HCT116 (cell line): ENCODE measurements around the gene PLCB1. TPM values are rescaled to one million over a fixed set of nuclear protein-coding genes. Genes with fewer than 3 reads are reported as not detected.

Experiments used
- ATAC-seq: fragments of 200-7000 bp; cut with Tn5 transposase; 2 replicates; pipeline ENCODE4 v1.9.1; 2020; ENCODE audit warnings: mild to moderate bottlenecking, moderate library complexity
- BruUV-seq: library from RNA; stranded (reverse); fragments of 400-500 nt; replicated peaks from 2 replicates; lab custom pipeline; 2021; lab: Mats Ljungman, UMichigan
- CTCF ChIA-PET: fragments of 300-600 bp; sonication (Branson Sonifier 250); formaldehyde crosslinking; loops from one replicate; lab custom pipeline; 2021; ENCODE audit warnings: antibody characterized with exemption; lab: Charles Lee
- POLR2A ChIA-PET: fragments of 300-600, 350-600 bp; sonication (Branson Sonifier 250); formaldehyde crosslinking; loops from one replicate; lab custom pipeline; 2021; ENCODE audit warnings: antibody characterized with exemption; lab: Charles Lee
- RAD21 ChIA-PET, 2 experiments: fragments of 300-600 bp; sonication (Branson Sonifier 250); formaldehyde crosslinking; loops; one replicate each; lab custom pipeline; 2023; ENCODE audit warnings: low total read pairs in 2 of 2; ENCODE audit not compliant: uncharacterized antibody in 2 of 2, unreplicated experiment in 2 of 2, low non-redundant PET in 1 of 2; lab: Charles Lee
- DNase-seq: peaks from one replicate; pipeline ENCODE4 v3.0.0-alpha.2; 2010; ENCODE audit warnings: low read depth, low spot score
- H2AFZ ChIP-seq: fragments of 200-600 bp; shearing (Covaris generic), sonication (generic); 2 replicates; pipeline ENCODE4 v1.6.1; 2017; ENCODE audit warnings: low read depth, mixed run types, mixed read lengths, antibody characterized with exemption, low read length; ENCODE audit not compliant: poor library complexity, severe bottlenecking
- H3K27ac ChIP-seq: 2 replicates; pipeline ENCODE4 v1.5.1; 2012; ENCODE audit warnings: low read depth, low read length
- H3K27me3 ChIP-seq: fragments of 200-600 bp; sonication (generic); 2 replicates; pipeline ENCODE4 v1.6.1; 2016; ENCODE audit warnings: mixed run types, low read length, mixed read lengths; ENCODE audit not compliant: insufficient read depth
- H3K36me3 ChIP-seq, 2 experiments: fragments of 200-500 bp in 1 of 2; fragments of 200-600 bp in 1 of 2; sonication (Bioruptor generic) in 1 of 2; sonication (generic) in 1 of 2; 2 replicates each; pipeline versions ENCODE4 v1.5.1 to v1.6.1; 2014 to 2016; ENCODE audit warnings: low read length in 2 of 2, inconsistent platforms in 1 of 2, mixed read lengths in 1 of 2, mixed run types in 1 of 2; ENCODE audit not compliant: insufficient read depth in 2 of 2, control insufficient read depth in 1 of 2
- H3K4me1 ChIP-seq, 2 experiments: fragments of 200-600 bp in 1 of 2; sonication (generic) in 1 of 2; 2 replicates each; pipeline versions ENCODE4 v1.5.1 to v1.6.1; 2012 to 2017; ENCODE audit warnings: low read length in 2 of 2, inconsistent platforms in 1 of 2, mild to moderate bottlenecking in 1 of 2, mixed read lengths in 1 of 2, mixed run types in 1 of 2, moderate library complexity in 1 of 2; ENCODE audit not compliant: insufficient read depth in 2 of 2, control insufficient read depth in 1 of 2
- H3K4me2 ChIP-seq: fragments of 200-600 bp; sonication (generic); 2 replicates; pipeline ENCODE4 v1.6.1; 2017; ENCODE audit warnings: mixed run types, low read length, mixed read lengths
- H3K4me3 ChIP-seq, 2 experiments: fragments of 200-600 bp in 1 of 2; sonication (generic) in 1 of 2; replicated peaks in 1 of 2; 2 replicates each; pipeline ENCODE4 v1.5.1; 2011 to 2016; ENCODE audit warnings: low read length in 2 of 2, control low read depth in 1 of 2, low read depth in 1 of 2, mild to moderate bottlenecking in 1 of 2, mixed read lengths in 1 of 2, mixed run types in 1 of 2
- H3K79me2 ChIP-seq: fragments of 200-600 bp; sonication (generic); 2 replicates; pipeline ENCODE4 v1.6.1; 2017; ENCODE audit warnings: mild to moderate bottlenecking, mixed run types, low read length, moderate library complexity, mixed read lengths; ENCODE audit not compliant: insufficient read depth
- H3K9ac ChIP-seq: fragments of 200-600 bp; sonication (generic); 2 replicates; pipeline ENCODE4 v1.6.1; 2016; ENCODE audit warnings: low read length, mixed read lengths
- H3K9me2 ChIP-seq: fragments of 200-600 bp; sonication (generic), shearing (Covaris generic); 2 replicates; pipeline ENCODE4 v1.6.1; 2017; ENCODE audit warnings: mixed run types, mild to moderate bottlenecking, moderate library complexity; ENCODE audit not compliant: insufficient read depth
- H3K9me3 ChIP-seq, 2 experiments: fragments of 200-500 bp in 1 of 2; fragments of 200-600 bp in 1 of 2; sonication (Bioruptor generic) in 1 of 2; sonication (generic) in 1 of 2; 2 replicates each; pipeline ENCODE4 v1.6.1; 2014 to 2017; ENCODE audit warnings: low read length in 2 of 2, mixed read lengths in 2 of 2, inconsistent platforms in 1 of 2, low read depth in 1 of 2, mild to moderate bottlenecking in 1 of 2, mixed run types in 1 of 2, moderate library complexity in 1 of 2; ENCODE audit not compliant: control insufficient read depth in 1 of 2, insufficient read depth in 1 of 2
- H4K20me1 ChIP-seq: fragments of 200-600 bp; sonication (generic), shearing (Covaris generic); 2 replicates; pipeline ENCODE4 v1.6.1; 2017; ENCODE audit warnings: mixed run types, mild to moderate bottlenecking, moderate library complexity; ENCODE audit not compliant: insufficient read depth
- CEBPB ChIP-seq: IDR thresholded peaks from 2 replicates; pipeline ENCODE4 v1.6.1; 2012; ENCODE audit warnings: low read depth
- EZH2 ChIP-seq: fragments of 200-600 bp; sonication (generic); IDR thresholded peaks from 2 replicates; pipeline ENCODE4 v1.6.1; 2017; ENCODE audit warnings: antibody characterized with exemption, mixed run types
- EZH2phosphoT487 ChIP-seq: fragments of 200-600 bp; IDR thresholded peaks from 2 replicates; pipeline ENCODE4 v1.6.1; 2018; ENCODE audit warnings: antibody characterized with exemption, borderline replicate concordance
- JUND ChIP-seq: IDR thresholded peaks from 2 replicates; pipeline ENCODE4 v1.6.1; 2012
- MAX ChIP-seq: IDR thresholded peaks from 2 replicates; pipeline ENCODE4 v1.6.1; 2012
- POLR2AphosphoS5 ChIP-seq: IDR thresholded peaks from 2 replicates; pipeline ENCODE4 v1.6.1; 2011; ENCODE audit warnings: mild to moderate bottlenecking, low read depth, low read length, moderate library complexity
- RAD21 ChIP-seq: IDR thresholded peaks from 2 replicates; pipeline ENCODE4 v1.6.1; 2012; ENCODE audit warnings: low read depth, mild to moderate bottlenecking
- SP1 ChIP-seq: IDR thresholded peaks from 2 replicates; pipeline ENCODE4 v1.6.1; 2012; ENCODE audit warnings: low read depth
- SRF ChIP-seq: IDR thresholded peaks from 2 replicates; pipeline ENCODE4 v1.6.1; 2012; ENCODE audit warnings: low read depth
- TCF7L2 ChIP-seq: IDR thresholded peaks from 2 replicates; pipeline ENCODE4 v1.7.0; 2011; ENCODE audit warnings: borderline replicate concordance, inconsistent platforms; ENCODE audit not compliant: insufficient read depth, insufficient read length; ENCODE audit errors: extremely low read depth
- ZFX ChIP-seq: fragments of 450-650 bp; IDR thresholded peaks from 2 replicates; pipeline ENCODE4 v1.6.1; 2017
- ZNF274 ChIP-seq: fragments of 200-500 bp; sonication (Bioruptor generic); IDR thresholded peaks from 2 replicates; pipeline ENCODE4 v1.6.1; 2014; ENCODE audit warnings: mild to moderate bottlenecking, low read depth, low read length, inconsistent platforms
- intact Hi-C: fragments of 100-400 bp; cut with micrococcal nuclease; formaldehyde crosslinking; loops from 2 replicates; pipeline ENCODE4 v1.10.0; 2022
- total RNA-seq: library from RNA; stranded (reverse); gene quantifications from one replicate; pipeline ENCODE4 v1.2.1, GENCODE V29; 2021; ENCODE audit not compliant: unreplicated experiment
- TF ChIP-seq, protein P1 (sequence below): IDR thresholded peaks from 2 replicates; pipeline ENCODE4 v1.6.1; 2012
- TF ChIP-seq, protein P2 (sequence below): IDR thresholded peaks from 2 replicates; pipeline ENCODE4 v1.6.1; 2011; ENCODE audit warnings: mild to moderate bottlenecking, low read length, moderate library complexity; ENCODE audit not compliant: insufficient replicate concordance; ENCODE audit errors: extremely low read depth

The PLCB1 gene
- total RNA-seq, 1 experiment from 2014 or later: 15.8 TPM

DNA sequence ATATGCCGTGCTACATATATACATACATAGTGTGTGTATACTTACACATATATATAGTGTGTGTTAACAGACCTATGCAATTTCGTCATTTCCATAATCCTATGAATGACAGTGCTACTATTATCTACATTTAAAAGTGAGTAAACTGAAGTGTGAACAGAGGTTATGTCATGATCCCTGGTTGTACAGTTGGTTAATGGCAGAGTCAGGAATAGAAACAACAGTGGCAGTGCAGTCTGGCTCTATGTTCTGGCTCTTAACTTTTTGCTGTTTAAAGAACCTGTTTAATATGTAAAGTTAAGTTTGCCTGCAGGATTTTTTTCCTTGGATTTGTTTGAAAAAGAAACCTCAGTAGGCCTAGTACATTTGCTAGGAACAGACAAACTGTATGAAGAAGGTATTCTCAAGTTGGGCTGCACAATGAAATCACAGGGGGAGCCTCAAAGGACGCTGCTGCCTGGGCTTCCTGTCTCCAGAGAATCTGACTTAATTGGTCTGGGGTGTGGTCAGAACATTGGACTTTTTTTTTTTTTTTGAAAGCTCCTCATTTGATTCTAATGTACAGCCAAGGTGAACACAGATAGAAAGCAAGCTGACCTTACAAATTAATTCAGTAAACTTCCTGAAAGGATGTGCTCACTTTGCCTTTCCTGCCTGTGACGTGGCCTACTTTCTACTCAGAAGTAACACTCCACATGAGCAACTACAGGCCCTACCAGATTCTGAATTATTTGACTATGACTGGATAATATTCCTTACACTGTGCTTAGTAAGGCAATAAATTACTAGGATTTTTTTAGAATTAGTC is 29.4 kb downstream of the PLCB1 start:
- H4K20me1 ChIP-seq: no peaks in the 10 kb centered on the region; the same call in 1 of the 2 replicates
- no peaks in the 10 kb centered on the region for H3K36me3 ChIP-seq
- no peak for ATAC-seq
- POLR2A ChIA-PET: no interaction called here
- BruUV-seq: no TSS peak
- H3K79me2 ChIP-seq: no peaks in the 10 kb centered on the region
- intact Hi-C loops: no loop called here
- DNase-seq: no peak
- H3K9ac ChIP-seq: no peak overlapping the region
- no peak overlapping the region for H3K4me3 ChIP-seq
- no peaks in the 10 kb centered on the region for H3K27me3 ChIP-seq
- H3K9me2 ChIP-seq: no peaks in the 10 kb centered on the region
- no peak overlapping the region for H2AFZ ChIP-seq
- TF ChIP-seq MAX (no peak), JUND (no peak), CEBPB (no peak), TCF7L2 (no peak)
- TF ChIP-seq, protein P1, sequence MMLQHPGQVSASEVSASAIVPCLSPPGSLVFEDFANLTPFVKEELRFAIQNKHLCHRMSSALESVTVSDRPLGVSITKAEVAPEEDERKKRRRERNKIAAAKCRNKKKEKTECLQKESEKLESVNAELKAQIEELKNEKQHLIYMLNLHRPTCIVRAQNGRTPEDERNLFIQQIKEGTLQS: no peak
- CTCF ChIA-PET: no interaction called here
- peaks cover 6 to 8% of the 10 kb centered on the region in 2 experiments for H3K4me1 ChIP-seq
- H3K4me2 ChIP-seq: no peak overlapping the region
- H3K27ac ChIP-seq: no peak overlapping the region
- RAD21 ChIA-PET: no interaction called here
- no peaks in the 10 kb centered on the region for H3K9me3 ChIP-seq

DNA sequence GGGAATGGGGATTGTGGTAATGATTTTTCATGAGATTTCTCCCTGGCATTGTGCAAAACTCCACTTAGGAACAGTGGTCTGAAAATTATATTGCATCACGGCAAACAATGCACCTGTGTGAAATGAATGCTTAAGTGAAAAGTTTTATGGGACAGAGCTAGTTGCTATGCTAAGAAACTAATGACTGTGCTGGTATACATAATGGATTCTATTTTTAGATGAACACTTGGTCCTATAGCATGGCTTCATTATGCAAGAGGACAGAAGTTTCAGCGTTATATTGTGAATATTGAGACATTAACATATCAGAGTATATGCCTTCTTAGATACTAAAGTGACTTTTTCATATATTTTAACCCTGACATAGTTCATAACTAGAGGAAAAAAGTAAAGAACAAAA is 30.5 kb downstream of the PLCB1 start:
- no peaks in the 10 kb centered on the region for H3K27me3 ChIP-seq
- H3K79me2 ChIP-seq: no peaks in the 10 kb centered on the region
- no peaks in the 10 kb centered on the region for H3K9me3 ChIP-seq
- no peaks in the 10 kb centered on the region for H3K9me2 ChIP-seq
- H3K27ac ChIP-seq: no peak overlapping the region
- RAD21 ChIA-PET: no interaction called here
- CTCF ChIA-PET: no interaction called here
- no peak overlapping the region for H3K4me3 ChIP-seq
- no peaks in the 10 kb centered on the region for H3K4me1 ChIP-seq
- no TSS peak for BruUV-seq
- DNase-seq (no peak), ATAC-seq (no peak)
- no peaks in the 10 kb centered on the region for H3K36me3 ChIP-seq
- POLR2A ChIA-PET: no interaction called here
- H3K4me2 ChIP-seq: no peak overlapping the region
- no peak overlapping the region for H2AFZ ChIP-seq
- no peaks in the 10 kb centered on the region; the same call in 1 of the 2 replicates for H4K20me1 ChIP-seq
- no peak overlapping the region for H3K9ac ChIP-seq
- intact Hi-C loops: no loop called here
- TF ChIP-seq JUND (no peak), EZH2 (no peak), EZH2phosphoT487 (no peak), SRF (no peak), ZFX (no peak), POLR2AphosphoS5 (no peak), SP1 (no peak), ZNF274 (no peak), RAD21 (no peak)
- TF ChIP-seq, protein P1: no peak
- TF ChIP-seq, protein P2, sequence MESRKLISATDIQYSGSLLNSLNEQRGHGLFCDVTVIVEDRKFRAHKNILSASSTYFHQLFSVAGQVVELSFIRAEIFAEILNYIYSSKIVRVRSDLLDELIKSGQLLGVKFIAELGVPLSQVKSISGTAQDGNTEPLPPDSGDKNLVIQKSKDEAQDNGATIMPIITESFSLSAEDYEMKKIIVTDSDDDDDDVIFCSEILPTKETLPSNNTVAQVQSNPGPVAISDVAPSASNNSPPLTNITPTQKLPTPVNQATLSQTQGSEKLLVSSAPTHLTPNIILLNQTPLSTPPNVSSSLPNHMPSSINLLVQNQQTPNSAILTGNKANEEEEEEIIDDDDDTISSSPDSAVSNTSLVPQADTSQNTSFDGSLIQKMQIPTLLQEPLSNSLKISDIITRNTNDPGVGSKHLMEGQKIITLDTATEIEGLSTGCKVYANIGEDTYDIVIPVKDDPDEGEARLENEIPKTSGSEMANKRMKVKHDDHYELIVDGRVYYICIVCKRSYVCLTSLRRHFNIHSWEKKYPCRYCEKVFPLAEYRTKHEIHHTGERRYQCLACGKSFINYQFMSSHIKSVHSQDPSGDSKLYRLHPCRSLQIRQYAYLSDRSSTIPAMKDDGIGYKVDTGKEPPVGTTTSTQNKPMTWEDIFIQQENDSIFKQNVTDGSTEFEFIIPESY: no peak
